ENCODE measurements around the gene PSMA7.

DNA sequence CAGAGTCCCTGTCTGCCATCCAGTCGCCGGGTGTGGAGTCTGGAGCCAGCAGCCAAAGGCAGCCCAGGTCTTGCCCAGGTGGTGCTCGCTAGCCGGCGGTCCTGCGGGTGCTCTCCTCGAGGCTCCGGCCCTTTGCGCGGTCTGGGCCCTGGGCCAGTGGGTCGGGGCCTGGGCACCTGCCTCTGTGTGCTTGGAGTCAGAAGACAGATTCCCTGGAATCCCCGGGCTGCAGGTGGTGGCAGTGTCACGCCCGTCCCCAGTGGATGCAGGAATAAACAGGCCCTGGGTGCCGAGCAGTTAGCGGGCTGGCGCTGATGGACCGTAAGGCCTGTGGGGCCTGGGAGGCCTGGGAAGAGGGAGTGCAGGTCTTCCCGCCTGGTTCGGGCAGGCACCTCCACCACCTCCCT is 5.7 kb upstream of the PSMA7 start:
- TF ChIP-seq, protein P1, sequence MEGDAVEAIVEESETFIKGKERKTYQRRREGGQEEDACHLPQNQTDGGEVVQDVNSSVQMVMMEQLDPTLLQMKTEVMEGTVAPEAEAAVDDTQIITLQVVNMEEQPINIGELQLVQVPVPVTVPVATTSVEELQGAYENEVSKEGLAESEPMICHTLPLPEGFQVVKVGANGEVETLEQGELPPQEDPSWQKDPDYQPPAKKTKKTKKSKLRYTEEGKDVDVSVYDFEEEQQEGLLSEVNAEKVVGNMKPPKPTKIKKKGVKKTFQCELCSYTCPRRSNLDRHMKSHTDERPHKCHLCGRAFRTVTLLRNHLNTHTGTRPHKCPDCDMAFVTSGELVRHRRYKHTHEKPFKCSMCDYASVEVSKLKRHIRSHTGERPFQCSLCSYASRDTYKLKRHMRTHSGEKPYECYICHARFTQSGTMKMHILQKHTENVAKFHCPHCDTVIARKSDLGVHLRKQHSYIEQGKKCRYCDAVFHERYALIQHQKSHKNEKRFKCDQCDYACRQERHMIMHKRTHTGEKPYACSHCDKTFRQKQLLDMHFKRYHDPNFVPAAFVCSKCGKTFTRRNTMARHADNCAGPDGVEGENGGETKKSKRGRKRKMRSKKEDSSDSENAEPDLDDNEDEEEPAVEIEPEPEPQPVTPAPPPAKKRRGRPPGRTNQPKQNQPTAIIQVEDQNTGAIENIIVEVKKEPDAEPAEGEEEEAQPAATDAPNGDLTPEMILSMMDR (IDR thresholded peaks at IDR 0.05), result no peak
- no peak for TF ChIP-seq POLR2A (IDR thresholded peaks at IDR 0.05)
- TF ChIP-seq POLR2AphosphoS5 (IDR thresholded peaks at IDR 0.05), result no peak

All from stomach (tissue), 4 donors.